SH-SY5Y (cell line): Measurements from ENCODE around the gene DPH7.

Source experiments
- GATA2 ChIP-seq: IDR thresholded peaks from 2 replicates; pipeline ENCODE4 v1.6.1; 2011; ENCODE audit warnings: mild to moderate bottlenecking, low read depth, low read length
- GATA3 ChIP-seq: IDR thresholded peaks from 2 replicates; pipeline ENCODE4 v1.6.1; 2011; ENCODE audit warnings: low read depth, mild to moderate bottlenecking, low read length, moderate library complexity

- no peak for TF ChIP-seq GATA2
- no peak for TF ChIP-seq GATA3
These were observed 14.6 kb downstream of the DPH7 start for GRCh38 chr9:137564134-137564533.
